ENCODE results near the gene IMMP2L.
"Not testable (repeated sequence)": the region's sequence is repeated elsewhere in the genome, so short reads cannot be mapped to it uniquely, and the experiment has no call there.

Gene IMMP2L

GRCh38 chr7:110948280-110948679 lies 614.0 kb downstream of the IMMP2L start:
- no peak for DNase-seq

GRCh38 chr7:110947408-110947807 lies 614.9 kb downstream of the IMMP2L start:
- no peak for DNase-seq

GRCh38 chr7:110944966-110945644 lies 617.2 kb downstream of the IMMP2L start:
- no peak for DNase-seq

- DNase-seq = no peak
These were observed 617.8 kb downstream of the IMMP2L start for GRCh38 chr7:110944448-110944847.

- no peak for DNase-seq
These were observed 618.5 kb downstream of the IMMP2L start for GRCh38 chr7:110943701-110944345.

- DNase-seq = no peak
These were observed 620.9 kb downstream of the IMMP2L start for GRCh38 chr7:110941385-110941784.

- DNase-seq = no peak
These were observed 621.5 kb downstream of the IMMP2L start for GRCh38 chr7:110940756-110941155.

GRCh38 chr7:110938165-110938564 lies 624.1 kb downstream of the IMMP2L start:
- DNase-seq = no peak

GRCh38 chr7:110936665-110937064 lies 625.6 kb downstream of the IMMP2L start:
- not testable (repeated sequence) for DNase-seq

GRCh38 chr7:110929480-110930249 lies 632.6 kb downstream of the IMMP2L start:
- no peak for DNase-seq

GRCh38 chr7:110922906-110923305 lies 639.4 kb downstream of the IMMP2L start:
- no peak for DNase-seq

- no peak for DNase-seq
These were observed 640.6 kb downstream of the IMMP2L start for GRCh38 chr7:110921595-110922151.

- DNase-seq = no peak
These were observed 643.2 kb downstream of the IMMP2L start for GRCh38 chr7:110918949-110919548.

- DNase-seq = no peak
These were observed 648.0 kb downstream of the IMMP2L start for GRCh38 chr7:110914263-110914662.

GRCh38 chr7:110911632-110912031 lies 650.7 kb downstream of the IMMP2L start:
- no peak for DNase-seq

- no peak for DNase-seq
These were observed 653.2 kb downstream of the IMMP2L start for GRCh38 chr7:110909117-110909516.

- DNase-seq = no peak
These were observed 656.3 kb downstream of the IMMP2L start for GRCh38 chr7:110905773-110906566.

- no peak for DNase-seq
These were observed 663.8 kb downstream of the IMMP2L start for GRCh38 chr7:110898516-110898915.

- DNase-seq = no peak
These were observed 664.8 kb downstream of the IMMP2L start for GRCh38 chr7:110897538-110897937.

- DNase-seq = no peak
These were observed 668.2 kb downstream of the IMMP2L start for GRCh38 chr7:110894111-110894510.

- DNase-seq = no peak
These were observed 671.1 kb downstream of the IMMP2L start for GRCh38 chr7:110891197-110891596.

- no peak for DNase-seq
These were observed 672.2 kb downstream of the IMMP2L start for GRCh38 chr7:110890101-110890500.

All from NCI-H2171 (cell line).